Upper lobe of left lung (tissue), 6 donors: Measurements from ENCODE around the gene S100A12. TPM values are rescaled to one million over a fixed set of nuclear protein-coding genes. Genes with fewer than 3 reads are reported as not detected.

Experiments
- ATAC-seq, 2 donors: fragments of 200-7000 bp; cut with Tn5 transposase; one replicate each; pipeline ENCODE4 v1.9.1; 2022; ENCODE audit warnings: mild to moderate bottlenecking in 2 of 2, moderate library complexity in 2 of 2; ENCODE audit not compliant: low FRiP score in 2 of 2
- DNase-seq, 2 donors: peaks; one replicate each; pipeline ENCODE4 v3.0.0-alpha.2; 2019 to 2020
- H3K27ac ChIP-seq, 4 donors: fragments of 200-600 bp; sonication (generic); one replicate each; pipeline ENCODE4 v1.5.1; 2016 to 2019
- H3K27me3 ChIP-seq, 4 donors: fragments of 200-600 bp; sonication (generic); one replicate each; pipeline ENCODE4 v1.5.1; 2017 to 2019
- H3K36me3 ChIP-seq, 4 donors: fragments of 200-600 bp; sonication (generic); one replicate each; pipeline ENCODE4 v1.5.1; 2016 to 2019
- H3K4me1 ChIP-seq, 4 donors: fragments of 200-600 bp; sonication (generic); one replicate each; pipeline ENCODE4 v1.5.1; 2018 to 2019
- H3K4me3 ChIP-seq, 4 donors: fragments of 200-600 bp; sonication (generic); one replicate each; pipeline ENCODE4 v1.5.1; 2017 to 2019; ENCODE audit warnings: mild to moderate bottlenecking in 2 of 4, moderate library complexity in 1 of 4
- H3K9me3 ChIP-seq, 4 donors: fragments of 200-600 bp; sonication (generic); one replicate each; pipeline ENCODE4 v1.5.1; 2018 to 2019
- CTCF ChIP-seq, 6 experiments: fragments of 450-650 bp in 4 of 6; fragments of 200-600 bp in 2 of 6; sonication (generic) in 2 of 6; IDR thresholded peaks; one replicate each; pipeline ENCODE4 v1.5.1; 2016 to 2019; ENCODE audit warnings: antibody characterized with exemption in 6 of 6
- EP300 ChIP-seq, 4 donors: sonication (generic); formaldehyde crosslinking; IDR thresholded peaks; one replicate each; pipeline ENCODE4 v1.5.1; 2017; ENCODE audit warnings: antibody characterized with exemption in 4 of 4, control low read depth in 2 of 4
- POLR2A ChIP-seq, 4 donors: fragments of 450-650 bp; IDR thresholded peaks; one replicate each; pipeline ENCODE4 v1.5.1; 2016 to 2017; ENCODE audit warnings: antibody characterized with exemption in 4 of 4, mild to moderate bottlenecking in 2 of 4
- POLR2AphosphoS5 ChIP-seq, 2 donors: sonication (generic); formaldehyde crosslinking; IDR thresholded peaks; one replicate each; pipeline ENCODE4 v1.5.1; 2017; ENCODE audit warnings: antibody characterized with exemption in 2 of 2
- WGBS, 2 donors: methylation state at CpG; one replicate each; pipeline ENCODE4 v1.1.5; 2017 to 2018; 5-methylcytosine and 5-hydroxymethylcytosine counted together
- total RNA-seq, 6 donors: library from RNA; depleted of rRNA in 4 of 6; stranded (reverse); fragments of >200 nt in 4 of 6; gene quantifications; one replicate each; pipeline versions ENCODE4 v1.1.0 to v1.2.1, GENCODE V29; 2016 to 2021
- donor health status: DM: no; HTN: no; CAD: no; lungs with moderate emphysema.
- donor health status: DM: no; HTN: yes; CAD: no; lungs with severe emphysema.

The S100A12 gene
- total RNA-seq, 6 donors from 2014 or later, result 5.2 to 75.7 (median 32.1) TPM

GRCh38 chr1:153403421-153404085 is 28.1 kb upstream of the S100A12 start:
- no peaks in the 10 kb centered on the region for H3K36me3 ChIP-seq
- no peak for ATAC-seq
- no peak for DNase-seq
- no peak overlapping the region for H3K4me3 ChIP-seq
- WGBS, 2 donors, result 77 to 81% methylated on average over 11 of the region's 11 CpGs
- TF ChIP-seq EP300 (IDR thresholded peaks at IDR 0.05), result no peak
- no peak for TF ChIP-seq POLR2AphosphoS5 (IDR thresholded peaks at IDR 0.05)
- TF ChIP-seq CTCF (IDR thresholded peaks at IDR 0.05), result no peak
- TF ChIP-seq POLR2A (IDR thresholded peaks at IDR 0.05), result no peak
- H3K4me1 ChIP-seq, result no peaks in the 10 kb centered on the region
- no peaks in the 10 kb centered on the region for H3K9me3 ChIP-seq
- H3K27me3 ChIP-seq, result no peaks in the 10 kb centered on the region
- peak overlapping the region in 1 of 4 donors; percentile 28 for H3K27ac ChIP-seq

GRCh38 chr1:153402226-153402625 is 26.8 kb upstream of the S100A12 start:
- H3K9me3 ChIP-seq, result no peaks in the 10 kb centered on the region
- no peaks in the 10 kb centered on the region for H3K4me1 ChIP-seq
- no peak for TF ChIP-seq CTCF (IDR thresholded peaks at IDR 0.05)
- no peak for TF ChIP-seq EP300 (IDR thresholded peaks at IDR 0.05)
- no peak for TF ChIP-seq POLR2AphosphoS5 (IDR thresholded peaks at IDR 0.05)
- TF ChIP-seq POLR2A (IDR thresholded peaks at IDR 0.05), result no peak
- WGBS, 2 donors, result 64 to 65% methylated on average over 2 of the region's 2 CpGs
- ATAC-seq (no peak), DNase-seq (no peak)
- H3K36me3 ChIP-seq, result no peaks in the 10 kb centered on the region
- H3K4me3 ChIP-seq, result no peak overlapping the region
- no peaks in the 10 kb centered on the region for H3K27me3 ChIP-seq
- H3K27ac ChIP-seq, result no peak overlapping the region

GRCh38 chr1:153401461-153401860 is 26.0 kb upstream of the S100A12 start:
- no peak for ATAC-seq
- Histone ChIP-seq H3K27me3 (no peaks in the 10 kb centered on the region), H3K36me3 (no peaks in the 10 kb centered on the region), H3K4me3 (no peak overlapping the region), H3K4me1 (no peaks in the 10 kb centered on the region), H3K27ac (no peak overlapping the region), H3K9me3 (no peaks in the 10 kb centered on the region)
- WGBS, 2 donors, result 86 to 91% methylated on average over 9 of the region's 9 CpGs
- TF ChIP-seq POLR2A (IDR thresholded peaks at IDR 0.05), result no peak
- no peak for TF ChIP-seq POLR2AphosphoS5 (IDR thresholded peaks at IDR 0.05)
- no peak for TF ChIP-seq EP300 (IDR thresholded peaks at IDR 0.05)
- no peak for TF ChIP-seq CTCF (IDR thresholded peaks at IDR 0.05)
- DNase-seq, result no peak

- Histone ChIP-seq H3K4me3 (no peak overlapping the region), H3K27ac (no peak overlapping the region), H3K4me1 (no peaks in the 10 kb centered on the region), H3K36me3 (no peaks in the 10 kb centered on the region), H3K9me3 (no peaks in the 10 kb centered on the region), H3K27me3 (no peaks in the 10 kb centered on the region)
- WGBS, 2 donors, result 70 to 71% methylated on average over 5 of the region's 5 CpGs
- ATAC-seq (no peak), DNase-seq (no peak)
- TF ChIP-seq POLR2AphosphoS5 (IDR thresholded peaks at IDR 0.05), result no peak
- TF ChIP-seq CTCF (IDR thresholded peaks at IDR 0.05), result no peak
- TF ChIP-seq EP300 (IDR thresholded peaks at IDR 0.05), result no peak
- no peak for TF ChIP-seq POLR2A (IDR thresholded peaks at IDR 0.05)
Measured at GRCh38 chr1:153400244-153400643, 24.8 kb upstream of the S100A12 start.
